GM20000 (cell line): ENCODE results near the gene ULBP2.
"Not testable (repeated sequence)": the region's sequence is repeated elsewhere in the genome, so short reads cannot be mapped to it uniquely, and the experiment has no call there.

ENCODE experiments used
- DNase-seq: peaks from one replicate; pipeline ENCODE4 v3.0.0; 2012; ENCODE audit warnings: low spot score
- CTCF ChIP-seq: IDR thresholded peaks from 2 replicates; pipeline ENCODE4 v1.5.1; 2012; ENCODE audit warnings: mild to moderate bottlenecking, control low read depth; ENCODE audit errors: extremely low read depth, missing control alignments

ULBP2 gene

GRCh38 chr6:149925253-149925973 is 16.4 kb upstream of the ULBP2 start:
- TF ChIP-seq CTCF = no peak
- no peak for DNase-seq

- DNase-seq = no peak
- TF ChIP-seq CTCF = peak; percentile 24
These were observed 15.6 kb upstream of the ULBP2 start for GRCh38 chr6:149925974-149926777.

GRCh38 chr6:149927025-149927424 is 14.8 kb upstream of the ULBP2 start:
- DNase-seq = not testable (repeated sequence)

GRCh38 chr6:149929422-149929821 is 12.4 kb upstream of the ULBP2 start:
- no peak for DNase-seq

GRCh38 chr6:149931501-149931900 is 10.3 kb upstream of the ULBP2 start:
- no peak for DNase-seq
- TF ChIP-seq CTCF = no peak

More at GRCh38 chr6:149929422-149929821, 12.4 kb upstream of the ULBP2 start:
- no peak for TF ChIP-seq CTCF

- no peak for TF ChIP-seq CTCF
- no peak for DNase-seq
These were observed 8.8 kb upstream of the ULBP2 start for GRCh38 chr6:149933036-149933435.

GRCh38 chr6:149933461-149933860 is 8.4 kb upstream of the ULBP2 start:
- peak; percentile 3 for DNase-seq
- TF ChIP-seq CTCF = no peak
